ENCODE data around the gene RAD51B.

DNA sequence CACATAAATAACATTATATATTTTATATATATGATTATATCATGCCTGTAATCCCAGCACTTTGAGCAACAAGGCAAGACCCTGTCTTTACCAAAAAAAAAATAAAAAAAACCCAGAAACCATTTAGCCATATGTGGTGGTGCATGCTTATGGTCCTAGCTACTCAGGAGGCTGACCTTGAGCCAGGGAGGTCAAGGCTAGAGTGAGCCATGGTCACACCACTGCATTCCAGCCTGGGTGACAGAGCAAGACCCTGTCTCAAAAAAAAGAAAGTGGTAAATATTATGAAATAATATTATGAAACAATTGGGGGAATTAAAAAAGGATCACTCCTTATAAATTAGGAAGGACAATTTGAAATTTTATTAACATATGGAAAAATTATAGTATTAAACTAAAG lies 16.0 kb downstream of the RAD51B start:
- TF ChIP-seq, protein P1, sequence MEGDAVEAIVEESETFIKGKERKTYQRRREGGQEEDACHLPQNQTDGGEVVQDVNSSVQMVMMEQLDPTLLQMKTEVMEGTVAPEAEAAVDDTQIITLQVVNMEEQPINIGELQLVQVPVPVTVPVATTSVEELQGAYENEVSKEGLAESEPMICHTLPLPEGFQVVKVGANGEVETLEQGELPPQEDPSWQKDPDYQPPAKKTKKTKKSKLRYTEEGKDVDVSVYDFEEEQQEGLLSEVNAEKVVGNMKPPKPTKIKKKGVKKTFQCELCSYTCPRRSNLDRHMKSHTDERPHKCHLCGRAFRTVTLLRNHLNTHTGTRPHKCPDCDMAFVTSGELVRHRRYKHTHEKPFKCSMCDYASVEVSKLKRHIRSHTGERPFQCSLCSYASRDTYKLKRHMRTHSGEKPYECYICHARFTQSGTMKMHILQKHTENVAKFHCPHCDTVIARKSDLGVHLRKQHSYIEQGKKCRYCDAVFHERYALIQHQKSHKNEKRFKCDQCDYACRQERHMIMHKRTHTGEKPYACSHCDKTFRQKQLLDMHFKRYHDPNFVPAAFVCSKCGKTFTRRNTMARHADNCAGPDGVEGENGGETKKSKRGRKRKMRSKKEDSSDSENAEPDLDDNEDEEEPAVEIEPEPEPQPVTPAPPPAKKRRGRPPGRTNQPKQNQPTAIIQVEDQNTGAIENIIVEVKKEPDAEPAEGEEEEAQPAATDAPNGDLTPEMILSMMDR (conservative IDR thresholded peaks at IDR 0.05): no peak
- no peak for TF ChIP-seq ZFX (IDR thresholded peaks at IDR 0.05)

All from C4-2B (cell line).